ENCODE results near the gene PHKA2. TPM values are rescaled to one million over a fixed set of nuclear protein-coding genes. Genes with fewer than 3 reads are reported as not detected.
"Not testable (repeated sequence)": the region's sequence is repeated elsewhere in the genome, so short reads cannot be mapped to it uniquely, and the experiment has no call there.

PHKA2 gene
- total RNA-seq, 1 donor from 2014 or later: 16.6 TPM

- FAIRE-seq (no peak), DNase-seq (ENCODE audit: low read depth) (no peak)
- no peaks in the 10 kb centered on the region for H3K27me3 ChIP-seq (ENCODE audit: control insufficient read depth, insufficient read depth, low read length)
- no peak for TF ChIP-seq CTCF (IDR thresholded peaks at IDR 0.05; ENCODE audit: insufficient read depth, low read length, severe bottlenecking)
- no peak overlapping the region for H3K4me3 ChIP-seq (ENCODE audit: low read depth, low read length)
- no peaks in the 10 kb centered on the region for H3K36me3 ChIP-seq (ENCODE audit: control insufficient read depth, insufficient read depth, low read length)
Measured at GRCh38 chrX:18981124-18981807, 2.6 kb downstream of the PHKA2 start.

- DNase-seq (ENCODE audit: low read depth); H3K27me3 ChIP-seq (ENCODE audit: control insufficient read depth, insufficient read depth, low read length); H3K4me3 ChIP-seq (ENCODE audit: low read depth, low read length); FAIRE-seq; H3K36me3 ChIP-seq (ENCODE audit: control insufficient read depth, insufficient read depth, low read length): not testable (repeated sequence)
Measured at GRCh38 chrX:18980262-18980661, 3.7 kb downstream of the PHKA2 start.

- TF ChIP-seq CTCF (IDR thresholded peaks at IDR 0.05; ENCODE audit: insufficient read depth, low read length, severe bottlenecking): no peak
- Histone ChIP-seq H3K27me3 (ENCODE audit: control insufficient read depth, insufficient read depth, low read length) (no peaks in the 10 kb centered on the region), H3K36me3 (ENCODE audit: control insufficient read depth, insufficient read depth, low read length) (no peaks in the 10 kb centered on the region), H3K4me3 (ENCODE audit: low read depth, low read length) (no peak overlapping the region)
- no peak for FAIRE-seq
- DNase-seq (ENCODE audit: low read depth): no peak
Measured at GRCh38 chrX:18974993-18975392, 8.9 kb downstream of the PHKA2 start.

GRCh38 chrX:18973527-18974192 lies 10.3 kb downstream of the PHKA2 start:
- no peaks in the 10 kb centered on the region for H3K36me3 ChIP-seq (ENCODE audit: control insufficient read depth, insufficient read depth, low read length)
- H3K27me3 ChIP-seq (ENCODE audit: control insufficient read depth, insufficient read depth, low read length): no peaks in the 10 kb centered on the region
- H3K4me3 ChIP-seq (ENCODE audit: low read depth, low read length): no peak overlapping the region
- DNase-seq (ENCODE audit: low read depth): no peak
- no peak for FAIRE-seq
- no peak for TF ChIP-seq CTCF (IDR thresholded peaks at IDR 0.05; ENCODE audit: insufficient read depth, low read length, severe bottlenecking)

- no peak for TF ChIP-seq CTCF (IDR thresholded peaks at IDR 0.05; ENCODE audit: insufficient read depth, low read length, severe bottlenecking)
- no peak for DNase-seq (ENCODE audit: low read depth)
- FAIRE-seq: no peak
- H3K27me3 ChIP-seq (ENCODE audit: control insufficient read depth, insufficient read depth, low read length): no peaks in the 10 kb centered on the region
- H3K36me3 ChIP-seq (ENCODE audit: control insufficient read depth, insufficient read depth, low read length): no peaks in the 10 kb centered on the region
- no peak overlapping the region for H3K4me3 ChIP-seq (ENCODE audit: low read depth, low read length)
Measured at GRCh38 chrX:18971506-18971905, 12.4 kb downstream of the PHKA2 start.

- Histone ChIP-seq H3K4me3 (ENCODE audit: low read depth, low read length) (no peak overlapping the region), H3K36me3 (ENCODE audit: control insufficient read depth, insufficient read depth, low read length) (no peaks in the 10 kb centered on the region), H3K27me3 (ENCODE audit: control insufficient read depth, insufficient read depth, low read length) (no peaks in the 10 kb centered on the region)
- TF ChIP-seq CTCF (IDR thresholded peaks at IDR 0.05; ENCODE audit: insufficient read depth, low read length, severe bottlenecking): no peak
- no peak for FAIRE-seq
- DNase-seq (ENCODE audit: low read depth): no peak
Measured at GRCh38 chrX:18970465-18970864, 13.4 kb downstream of the PHKA2 start.

All from bronchial epithelial cell (primary cell).